Activated CD4-positive, alpha-beta T cell treated with anti-CD3 and anti-CD28 coated beads, Interleukin-2, amount 10 ng/mL, durations not matched to agents 24 days and 14 days (primary cell): ENCODE results near the gene TRIM33. TPM values are rescaled to one million over a fixed set of nuclear protein-coding genes. Genes with fewer than 3 reads are reported as not detected.

Experiments
- DNase-seq: peaks from one replicate; pipeline ENCODE4 v3.0.0; 2022
- H3K27ac Mint-ChIP-seq: one replicate; pipeline ENCODE4 v1.8.0; 2022; ENCODE audit warnings: mild to moderate bottlenecking, mixed read lengths
- H3K27me3 Mint-ChIP-seq: one replicate; pipeline ENCODE4 v1.8.0; 2022; ENCODE audit warnings: mixed read lengths
- H3K36me3 Mint-ChIP-seq: one replicate; pipeline ENCODE4 v1.8.0; 2022; ENCODE audit warnings: low read depth, mild to moderate bottlenecking, mixed read lengths
- H3K4me1 Mint-ChIP-seq: one replicate; pipeline ENCODE4 v1.8.0; 2021; ENCODE audit warnings: mixed read lengths
- H3K4me3 Mint-ChIP-seq: one replicate; pipeline ENCODE4 v1.8.0; 2022; ENCODE audit warnings: mild to moderate bottlenecking, moderate library complexity, mixed read lengths
- H3K9me3 Mint-ChIP-seq: one replicate; pipeline ENCODE4 v1.8.0; 2021; ENCODE audit warnings: mixed read lengths
- intact Hi-C: fragments of 100-400 bp; cut with micrococcal nuclease; formaldehyde crosslinking; loops from one replicate; pipeline ENCODE4 v1.15.1; 2023
- total RNA-seq: library from RNA; stranded (reverse); gene quantifications from 2 replicates; pipeline ENCODE4 v1.2.3, GENCODE V29; 2022

The TRIM33 gene
- total RNA-seq, 1 donor from 2014 or later = 39.7 TPM

DNA sequence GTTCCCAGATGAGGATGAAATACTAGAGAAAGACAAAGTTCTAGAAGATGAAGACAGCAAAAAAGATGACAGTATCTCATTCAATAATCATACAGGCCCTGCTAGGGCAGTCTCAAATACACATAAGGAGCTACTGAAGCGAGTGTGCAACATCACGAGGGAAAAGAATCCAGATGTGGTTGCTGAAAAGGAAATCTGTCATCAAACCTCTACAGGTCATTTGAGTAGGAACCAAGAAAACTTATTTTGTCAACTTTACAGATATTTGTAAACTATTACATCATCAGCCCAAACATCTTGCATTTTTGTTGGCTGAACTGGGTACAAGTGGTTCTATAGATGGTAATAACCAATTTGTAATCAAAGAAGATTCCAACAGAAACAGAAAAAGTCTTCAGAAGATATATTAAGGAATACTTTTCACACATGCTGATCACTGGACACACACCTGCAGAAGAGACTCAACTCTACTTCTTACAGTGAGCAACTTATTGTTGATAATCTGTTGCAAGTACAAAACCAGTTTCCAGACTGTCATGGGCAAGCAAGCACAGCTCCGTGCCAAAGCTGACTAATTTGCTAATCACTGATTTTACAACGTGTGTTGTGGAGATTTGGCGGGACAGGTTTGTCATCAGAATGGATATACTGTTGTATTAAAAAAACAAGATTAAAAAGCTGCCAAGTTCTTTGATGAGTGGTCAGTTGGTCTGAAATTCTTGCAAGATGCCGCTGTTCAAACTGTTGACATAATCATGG, 42.1 kb downstream of the TRIM33 start:
- Mint-ChIP-seq H3K36me3 (peaks cover 20% of the 10 kb centered on the region), H3K4me1 (peaks cover 50% of the 10 kb centered on the region), H3K27me3 (no peaks in the 10 kb centered on the region), H3K27ac (peak overlapping the region; percentile 62), H3K4me3 (peak overlapping the region; percentile 52), H3K9me3 (no peaks in the 10 kb centered on the region)
- no peak for DNase-seq
- intact Hi-C loops = loop anchor here (5.0 kb wide), 2 partner anchors 43 to 288 kb away; partner anchors contain the start of genes CSDE1 and TRIM33

- Mint-ChIP-seq H3K4me3 (peak overlapping the region; percentile 52), H3K27me3 (no peaks in the 10 kb centered on the region), H3K36me3 (peaks cover 19% of the 10 kb centered on the region), H3K9me3 (no peaks in the 10 kb centered on the region), H3K27ac (peak overlapping the region; percentile 62), H3K4me1 (peaks cover 45% of the 10 kb centered on the region)
- DNase-seq = no peak
- intact Hi-C loops = loop anchor here (5.0 kb wide), 2 partner anchors 44 to 289 kb away; partner anchors contain the start of genes CSDE1 and TRIM33
These were observed 43.0 kb downstream of the TRIM33 start for GRCh38 chr1:114468047-114468446.

- Mint-ChIP-seq H3K4me1 (peaks cover 42% of the 10 kb centered on the region), H3K4me3 (peak overlapping the region; percentile 52), H3K9me3 (no peaks in the 10 kb centered on the region), H3K36me3 (peaks cover 17% of the 10 kb centered on the region), H3K27me3 (no peaks in the 10 kb centered on the region), H3K27ac (peak overlapping the region; percentile 54)
- DNase-seq = no peak
- intact Hi-C loops = loop anchor here (5.0 kb wide), 2 partner anchors 45 to 290 kb away; partner anchors contain the start of genes CSDE1 and TRIM33
These were observed 43.5 kb downstream of the TRIM33 start for GRCh38 chr1:114467491-114467890.

DNA sequence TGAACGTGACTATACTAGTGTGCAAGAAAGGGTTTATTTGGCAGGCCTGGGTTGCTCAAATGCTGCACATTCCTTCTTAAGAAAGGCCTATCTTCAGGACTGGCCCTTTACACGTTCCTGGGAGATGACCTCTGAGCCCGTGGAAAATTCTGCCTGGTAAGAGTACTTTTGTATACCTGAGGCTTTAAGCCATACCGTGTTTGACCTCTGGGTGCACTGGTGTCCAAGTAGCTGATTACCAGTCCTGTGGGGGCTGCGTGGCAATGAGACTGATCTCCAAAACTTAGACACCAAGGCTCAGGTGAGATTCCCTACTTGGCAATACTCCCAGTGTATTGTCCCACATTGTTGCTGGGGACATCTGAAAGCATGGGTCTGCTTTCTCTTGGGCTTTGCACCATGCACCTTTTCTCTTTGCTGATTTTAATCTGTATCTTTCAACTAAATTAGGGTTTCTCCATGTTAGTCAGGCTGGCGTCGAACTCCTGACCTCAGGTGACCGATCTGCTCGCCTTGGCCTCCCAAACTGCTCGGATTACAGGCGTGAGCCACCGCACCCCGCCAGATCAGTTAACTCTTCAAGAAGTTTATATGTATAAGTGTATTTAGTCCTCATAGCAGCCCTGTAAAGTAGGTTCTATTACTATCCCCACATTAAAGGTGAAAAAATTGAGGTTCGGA, 44.5 kb downstream of the TRIM33 start:
- DNase-seq = no peak
- Mint-ChIP-seq H3K36me3 (peaks cover 20% of the 10 kb centered on the region), H3K27ac (no peak overlapping the region), H3K9me3 (no peaks in the 10 kb centered on the region), H3K4me1 (peaks cover 41% of the 10 kb centered on the region), H3K4me3 (no peak overlapping the region), H3K27me3 (no peaks in the 10 kb centered on the region)
- intact Hi-C loops = loop anchor here (5.0 kb wide), 2 partner anchors 46 to 291 kb away; partner anchors contain the start of genes CSDE1 and TRIM33

- Mint-ChIP-seq H3K4me1 (peaks cover 32% of the 10 kb centered on the region), H3K9me3 (peaks cover 4% of the 10 kb centered on the region), H3K36me3 (peaks cover 39% of the 10 kb centered on the region), H3K27me3 (no peaks in the 10 kb centered on the region), H3K27ac (no peak overlapping the region), H3K4me3 (no peak overlapping the region)
- intact Hi-C loops = no loop called here
- DNase-seq = no peak
These were observed 48.0 kb downstream of the TRIM33 start for GRCh38 chr1:114462963-114463362.

GRCh38 chr1:114462341-114462740, 48.7 kb downstream of the TRIM33 start:
- intact Hi-C loops = no loop called here
- H3K9me3 Mint-ChIP-seq = peaks cover 4% of the 10 kb centered on the region
- peaks cover 41% of the 10 kb centered on the region for H3K36me3 Mint-ChIP-seq
- no peak overlapping the region for H3K4me3 Mint-ChIP-seq
- H3K27me3 Mint-ChIP-seq = no peaks in the 10 kb centered on the region
- DNase-seq = no peak
- peaks cover 25% of the 10 kb centered on the region for H3K4me1 Mint-ChIP-seq
- no peak overlapping the region for H3K27ac Mint-ChIP-seq

DNA sequence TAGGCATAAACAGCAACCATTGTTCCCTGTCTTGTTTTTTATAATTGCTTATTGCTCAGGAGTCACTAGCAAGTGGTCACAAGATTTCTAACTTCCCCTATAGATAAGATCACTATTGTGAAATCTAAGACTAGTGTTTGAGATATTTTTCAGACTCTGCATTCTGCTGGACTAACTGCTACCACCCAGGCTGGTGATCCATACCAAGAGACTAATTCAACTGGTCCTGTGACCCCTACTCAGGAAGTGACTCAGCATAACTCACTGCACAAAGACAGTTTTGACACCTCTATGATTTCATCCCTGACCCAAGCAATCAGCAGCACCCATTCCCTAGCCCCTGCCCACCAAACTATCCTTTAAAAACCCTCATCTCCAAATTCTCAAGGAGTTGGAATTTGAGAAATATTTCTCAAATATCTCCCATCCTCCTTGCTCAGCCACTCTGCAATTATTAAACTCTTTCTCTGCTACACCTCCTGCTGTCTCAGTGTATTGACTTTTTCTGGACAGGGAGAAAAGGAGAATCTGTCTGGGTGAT, 52.7 kb downstream of the TRIM33 start:
- H3K9me3 Mint-ChIP-seq = peaks cover 4% of the 10 kb centered on the region
- intact Hi-C loops = no loop called here
- no peak for DNase-seq
- peaks cover 60% of the 10 kb centered on the region for H3K36me3 Mint-ChIP-seq
- peak overlapping the region; percentile 42 for H3K27ac Mint-ChIP-seq
- peaks cover 16% of the 10 kb centered on the region for H3K4me1 Mint-ChIP-seq
- no peaks in the 10 kb centered on the region for H3K27me3 Mint-ChIP-seq
- no peak overlapping the region for H3K4me3 Mint-ChIP-seq

- Mint-ChIP-seq H3K36me3 (peaks cover 64% of the 10 kb centered on the region), H3K4me3 (no peak overlapping the region), H3K9me3 (peaks cover 4% of the 10 kb centered on the region), H3K27ac (peak overlapping the region; percentile 42), H3K4me1 (peaks cover 16% of the 10 kb centered on the region), H3K27me3 (no peaks in the 10 kb centered on the region)
- DNase-seq = no peak
- intact Hi-C loops = no loop called here
These were observed 53.2 kb downstream of the TRIM33 start for GRCh38 chr1:114457675-114458236.

DNA sequence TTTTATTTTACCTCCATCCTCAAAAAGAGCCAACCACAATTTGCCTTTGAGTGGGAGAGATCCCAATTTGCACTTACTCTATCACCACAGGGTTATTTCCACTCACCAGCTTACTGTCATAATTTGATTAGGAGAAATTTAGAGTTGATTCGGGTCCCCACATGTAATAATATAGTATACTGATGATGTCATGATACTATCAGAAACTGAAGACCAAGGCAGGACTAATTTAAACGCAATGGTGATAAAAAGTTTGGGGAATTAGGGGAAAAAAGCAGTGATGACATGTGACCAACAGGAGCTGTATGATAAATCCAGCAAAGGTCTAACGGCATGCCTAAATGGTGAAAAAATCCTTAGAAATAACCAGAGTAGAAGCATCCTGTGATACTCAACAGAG, 54.4 kb downstream of the TRIM33 start:
- H3K4me3 Mint-ChIP-seq = no peak overlapping the region
- H3K27ac Mint-ChIP-seq = no peak overlapping the region

DNA sequence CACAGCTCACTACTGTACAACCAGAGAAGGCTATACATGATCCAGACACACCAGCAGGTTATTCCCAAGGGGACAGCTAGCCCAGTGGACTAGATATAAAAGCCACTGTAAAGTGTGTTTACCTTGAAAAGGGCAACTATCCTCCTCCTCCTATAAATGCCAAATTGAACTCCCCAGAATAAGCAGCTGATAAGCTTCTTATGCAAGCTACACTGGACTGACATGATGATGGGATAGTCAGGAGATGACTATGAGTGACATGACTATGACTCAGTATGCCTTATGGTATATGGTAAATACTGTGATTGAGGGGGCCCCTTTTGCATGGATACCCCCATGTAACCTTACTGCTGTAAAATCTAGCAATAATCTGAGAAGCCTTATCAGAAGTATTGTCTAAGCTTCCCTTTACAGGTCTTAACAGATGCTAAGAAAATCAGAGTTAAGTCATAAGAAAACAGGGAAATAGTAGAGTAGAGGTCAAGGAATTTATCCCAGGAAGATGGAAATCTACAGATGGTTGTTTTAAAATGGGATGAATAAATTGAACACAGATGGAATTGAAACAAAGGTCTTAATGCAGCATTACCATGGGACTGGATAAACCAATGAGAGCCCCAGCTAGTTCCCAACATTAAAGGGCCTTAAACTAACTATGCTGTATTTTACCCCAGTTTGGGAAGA, 55.8 kb downstream of the TRIM33 start:
- H3K4me3 Mint-ChIP-seq = no peak overlapping the region
- H3K27me3 Mint-ChIP-seq = no peaks in the 10 kb centered on the region
- H3K9me3 Mint-ChIP-seq = peaks cover 4% of the 10 kb centered on the region
- DNase-seq = no peak
- peak overlapping the region; percentile 4 for H3K27ac Mint-ChIP-seq
- H3K36me3 Mint-ChIP-seq = peaks cover 66% of the 10 kb centered on the region
- intact Hi-C loops = no loop called here
- H3K4me1 Mint-ChIP-seq = peaks cover 14% of the 10 kb centered on the region

More for the DNA sequence above, 54.4 kb downstream of the TRIM33 start:
- Mint-ChIP-seq H3K36me3 (peaks cover 67% of the 10 kb centered on the region), H3K4me1 (peaks cover 16% of the 10 kb centered on the region), H3K27me3 (no peaks in the 10 kb centered on the region), H3K9me3 (peaks cover 4% of the 10 kb centered on the region)
- intact Hi-C loops = no loop called here
- no peak for DNase-seq

- DNase-seq = no peak
- Mint-ChIP-seq H3K4me3 (no peak overlapping the region), H3K27ac (no peak overlapping the region), H3K4me1 (peaks cover 18% of the 10 kb centered on the region), H3K9me3 (peaks cover 4% of the 10 kb centered on the region), H3K36me3 (peaks cover 65% of the 10 kb centered on the region), H3K27me3 (no peaks in the 10 kb centered on the region)
- intact Hi-C loops = no loop called here
These were observed 56.5 kb downstream of the TRIM33 start for GRCh38 chr1:114454539-114454938.

DNA sequence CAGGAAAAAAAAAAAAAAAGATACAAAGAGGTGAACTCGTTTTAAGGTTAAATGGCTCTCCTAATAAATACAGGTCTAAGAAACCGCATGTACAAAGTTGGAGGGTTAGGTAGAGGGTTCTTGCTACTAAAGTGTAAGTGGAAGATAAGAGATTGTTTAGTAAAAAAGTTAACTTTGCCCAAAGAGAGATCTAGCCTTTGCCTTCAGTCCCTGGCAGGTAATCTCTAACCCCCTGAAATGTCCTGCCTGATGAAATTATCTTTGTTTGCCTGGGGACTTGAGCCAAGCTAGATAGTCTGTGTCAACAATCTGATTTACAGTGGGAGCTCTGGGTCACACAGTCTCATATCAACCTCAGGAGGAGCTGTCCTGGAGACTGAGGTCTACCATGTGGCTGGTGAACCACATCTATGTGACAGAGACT, 57.6 kb downstream of the TRIM33 start:
- H3K36me3 Mint-ChIP-seq = peaks cover 56% of the 10 kb centered on the region
- no peak for DNase-seq
- H3K27ac Mint-ChIP-seq = no peak overlapping the region
- intact Hi-C loops = no loop called here
- H3K9me3 Mint-ChIP-seq = no peaks in the 10 kb centered on the region
- H3K4me1 Mint-ChIP-seq = peaks cover 13% of the 10 kb centered on the region
- no peaks in the 10 kb centered on the region for H3K27me3 Mint-ChIP-seq
- no peak overlapping the region for H3K4me3 Mint-ChIP-seq

- intact Hi-C loops = no loop called here
- Mint-ChIP-seq H3K4me1 (peaks cover 13% of the 10 kb centered on the region), H3K27ac (no peak overlapping the region), H3K36me3 (peaks cover 39% of the 10 kb centered on the region), H3K4me3 (no peak overlapping the region), H3K27me3 (no peaks in the 10 kb centered on the region), H3K9me3 (no peaks in the 10 kb centered on the region)
- DNase-seq = no peak
These were observed 62.5 kb downstream of the TRIM33 start for GRCh38 chr1:114448370-114449036.
